ENCODE data around the gene LRRC14B. TPM values are rescaled to one million over a fixed set of nuclear protein-coding genes. Genes with fewer than 3 reads are reported as not detected.
A peak's percentile ranks its signal among the peaks of the same experiment; 100 is the strongest.
"Not testable (repeated sequence)": the region's sequence is repeated elsewhere in the genome, so short reads cannot be mapped to it uniquely, and the experiment has no call there.

The LRRC14B gene
- total RNA-seq, 1 donor from 2014 or later, result not detected

DNA sequence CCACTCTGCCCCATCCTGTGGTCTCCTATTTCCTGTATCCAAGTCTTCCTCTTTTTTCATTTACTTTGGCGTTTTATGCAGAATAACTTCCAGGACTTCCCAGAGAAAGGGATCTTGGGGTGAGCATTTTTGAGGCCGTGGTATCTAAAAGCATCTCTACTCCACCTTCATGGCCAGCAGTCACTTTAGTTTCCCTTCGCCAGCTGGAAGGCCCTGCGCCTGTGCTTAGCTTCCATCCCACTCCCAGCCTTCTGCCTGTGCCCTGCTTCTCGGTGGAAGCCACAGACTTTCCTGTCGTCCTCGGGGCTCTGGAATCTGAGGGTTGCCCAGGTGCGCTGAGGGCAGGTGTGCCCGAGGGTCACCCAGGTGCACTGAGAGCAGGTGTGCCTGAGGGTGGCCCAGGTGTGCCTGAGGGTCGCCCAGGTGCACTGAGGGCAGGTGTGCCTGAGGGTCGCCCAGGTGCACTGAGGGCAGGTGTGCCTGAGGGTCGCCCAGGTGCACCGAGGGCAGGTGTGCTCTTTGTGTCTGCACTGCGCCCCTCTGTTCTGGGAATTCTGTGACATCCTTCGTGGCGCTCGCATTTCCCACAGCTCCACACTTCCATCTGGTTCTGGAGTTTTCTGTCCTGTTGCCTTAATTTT lies 32.4 kb upstream of the LRRC14B start:
- no peak for DNase-seq (ENCODE audit: low spot score)
- intact Hi-C loops (cut with DNase I), result no loop called here
- ATAC-seq, result no peak

DNA sequence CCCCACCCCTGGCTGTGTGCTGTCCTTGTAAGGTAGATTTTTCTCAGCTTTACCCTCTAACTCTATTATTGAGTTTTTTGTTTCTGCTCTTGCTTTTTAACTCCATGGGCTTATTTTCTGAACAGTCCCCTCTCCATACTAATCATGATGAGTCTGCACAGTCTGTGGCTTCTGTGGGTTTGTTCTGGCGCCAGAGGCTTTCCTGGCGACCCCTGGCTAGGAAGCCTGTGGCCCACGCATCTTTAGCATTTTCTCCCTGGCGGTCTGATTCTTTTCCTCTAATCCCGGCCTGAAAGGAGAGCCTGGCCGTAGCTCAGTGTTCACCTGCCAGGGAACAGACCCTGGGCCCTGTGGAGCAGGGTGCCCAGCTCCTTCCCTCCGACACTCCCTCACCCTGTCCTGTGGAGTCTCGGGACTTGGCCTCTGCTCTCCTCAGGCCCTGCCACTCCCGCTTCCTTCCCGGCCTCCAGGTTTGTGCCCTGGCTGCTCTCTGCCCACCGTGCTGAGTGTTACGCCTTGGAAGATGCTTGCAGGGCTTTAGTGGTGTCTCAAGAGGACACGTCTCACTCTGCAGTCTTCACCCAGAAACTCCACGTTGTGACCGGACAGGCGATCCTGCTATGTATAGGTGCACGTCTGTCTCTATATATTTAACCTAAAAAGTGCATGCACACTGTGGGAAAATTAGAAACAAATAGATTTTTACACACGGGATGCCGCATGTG lies 31.7 kb upstream of the LRRC14B start:
- intact Hi-C loops (cut with DNase I), result no loop called here
- no peak for DNase-seq (ENCODE audit: low spot score)
- ATAC-seq, result no peak

GRCh38 chr5:160173-160510 lies 31.2 kb upstream of the LRRC14B start:
- intact Hi-C loops (cut with DNase I), result no loop called here
- DNase-seq (ENCODE audit: low spot score) (no peak), ATAC-seq (peak; percentile 63)

- no peak for DNase-seq (ENCODE audit: low spot score)
These were observed 30.1 kb upstream of the LRRC14B start for GRCh38 chr5:160921-161802.

GRCh38 chr5:161803-162110 lies 29.5 kb upstream of the LRRC14B start:
- DNase-seq (ENCODE audit: low spot score) (peak; percentile 51), ATAC-seq (no peak)
- intact Hi-C loops (cut with DNase I), result no loop called here

More at GRCh38 chr5:160921-161802, 30.1 kb upstream of the LRRC14B start:
- ATAC-seq, result no peak
- intact Hi-C loops (cut with DNase I), result no loop called here

- DNase-seq (ENCODE audit: low spot score) (peak; percentile 47), ATAC-seq (no peak)
- intact Hi-C loops (cut with DNase I), result no loop called here
These were observed 29.1 kb upstream of the LRRC14B start for GRCh38 chr5:162190-162564.

DNA sequence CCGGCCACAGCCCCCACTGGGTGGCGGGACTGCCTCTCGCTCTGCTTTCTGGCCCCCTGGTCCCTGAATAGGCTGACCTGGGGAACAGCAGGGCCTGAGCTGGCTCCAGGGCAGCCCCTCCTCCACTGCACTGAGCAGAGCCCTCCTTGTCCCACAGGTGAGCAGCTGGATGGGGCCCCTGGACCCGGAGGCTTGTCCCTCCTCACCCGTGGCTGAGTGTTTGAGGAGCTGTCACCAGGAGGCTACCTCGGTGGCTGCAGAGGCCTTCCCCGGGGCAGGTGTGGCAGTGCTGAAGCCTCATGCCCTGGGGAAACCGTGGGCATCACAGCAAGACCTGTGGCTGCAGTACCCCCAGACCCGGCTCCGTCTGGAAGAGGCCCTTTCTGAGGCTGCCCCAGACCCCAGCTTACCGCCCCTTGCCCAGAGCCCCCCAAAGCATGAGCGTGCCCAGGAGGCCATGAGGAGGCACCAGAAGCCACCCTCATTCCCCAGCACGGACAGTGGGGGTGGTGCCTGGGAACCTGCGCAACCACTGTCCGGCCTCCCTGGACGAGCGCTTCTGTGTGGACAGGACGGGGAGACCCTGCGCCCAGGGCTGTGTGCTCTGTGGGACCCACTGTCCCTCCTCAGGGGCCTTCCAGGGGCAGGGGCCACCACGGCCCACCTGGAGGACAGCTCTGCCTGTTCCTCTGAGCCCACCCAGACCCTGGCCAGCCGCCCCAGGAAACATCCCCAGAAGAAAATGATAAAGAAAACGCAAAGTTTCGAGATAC lies 28.5 kb upstream of the LRRC14B start:
- ATAC-seq, result peak; percentile 10
- intact Hi-C loops (cut with DNase I), result no loop called here
- peak; percentile 43 for DNase-seq (ENCODE audit: low spot score)

DNA sequence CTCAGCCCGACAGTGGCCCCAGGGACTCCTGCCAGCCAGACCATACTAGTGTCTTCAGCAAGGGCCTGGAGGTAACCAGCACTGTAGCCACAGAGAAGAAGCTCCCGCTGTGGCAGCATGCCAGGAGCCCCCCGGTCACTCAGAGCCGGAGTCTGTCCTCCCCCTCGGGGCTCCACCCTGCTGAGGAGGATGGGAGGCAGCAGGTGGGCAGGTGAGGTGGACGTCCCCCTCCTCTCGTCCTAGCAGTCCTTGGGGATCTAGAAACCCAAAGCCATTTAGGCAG lies 28.0 kb upstream of the LRRC14B start:
- DNase-seq (ENCODE audit: low spot score), result peak; percentile 50
- ATAC-seq, result no peak
- intact Hi-C loops (cut with DNase I), result no loop called here

DNA sequence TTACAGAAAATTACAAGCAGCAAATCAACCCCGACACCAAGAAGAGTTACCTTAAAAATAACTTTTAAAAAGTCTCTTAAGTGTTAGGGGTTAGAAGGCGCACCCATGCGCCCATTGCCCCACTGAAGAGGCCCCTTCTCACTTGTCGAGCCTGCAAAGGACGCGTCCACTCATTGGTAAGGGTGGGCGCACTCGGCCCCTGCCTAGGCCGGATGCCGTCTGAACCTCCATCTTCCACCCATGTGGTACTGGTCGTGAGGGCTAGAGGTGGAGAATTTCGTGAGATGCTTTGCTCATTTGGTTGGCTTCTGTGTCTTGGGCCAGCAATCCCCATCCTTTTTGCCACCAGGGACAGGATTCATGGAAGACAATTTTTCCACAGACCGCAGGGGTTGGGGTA lies 27.5 kb upstream of the LRRC14B start:
- no peak for ATAC-seq
- intact Hi-C loops (cut with DNase I), result no loop called here
- DNase-seq (ENCODE audit: low spot score), result peak; percentile 9

DNA sequence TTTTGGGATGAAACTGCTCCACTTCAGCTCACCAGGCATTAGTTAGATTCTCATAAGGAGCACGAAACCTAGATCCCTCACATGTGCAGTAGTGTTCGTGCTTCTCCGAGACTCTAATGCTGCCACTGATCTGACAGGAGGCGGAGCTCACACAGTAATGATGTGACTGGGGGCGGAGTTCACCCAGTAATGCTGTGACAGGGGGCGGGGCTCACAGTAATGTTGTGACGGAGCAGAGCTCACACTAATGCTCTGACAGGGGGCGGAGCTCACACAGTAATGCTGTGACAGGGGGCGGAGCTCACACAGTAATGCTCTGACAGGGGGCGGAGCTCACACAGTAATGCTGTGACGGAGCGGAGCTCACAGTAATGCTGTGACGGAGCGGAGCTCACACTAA lies 27.1 kb upstream of the LRRC14B start:
- intact Hi-C loops (cut with DNase I), result no loop called here
- ATAC-seq (no peak), DNase-seq (ENCODE audit: low spot score) (no peak)

DNA sequence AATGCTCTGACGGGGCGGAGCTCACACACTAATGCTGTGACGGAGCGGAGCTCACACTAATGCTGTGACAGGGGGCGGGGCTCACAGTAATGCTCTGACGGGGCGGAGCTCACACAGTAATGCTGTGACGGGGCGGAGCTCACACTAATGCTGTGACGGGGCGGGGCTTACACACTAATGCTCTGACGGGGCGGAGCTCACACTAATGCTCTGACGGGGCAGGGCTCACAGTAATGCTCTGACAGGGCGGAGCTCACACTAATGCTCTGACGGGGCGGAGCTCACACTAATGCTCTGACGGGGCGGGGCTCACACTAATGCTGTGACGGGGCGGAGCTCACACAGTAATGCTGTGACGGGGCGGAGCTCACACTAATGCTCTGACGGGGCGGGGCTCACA lies 26.5 kb upstream of the LRRC14B start:
- intact Hi-C loops (cut with DNase I); DNase-seq (ENCODE audit: low spot score); ATAC-seq: not testable (repeated sequence)

DNA sequence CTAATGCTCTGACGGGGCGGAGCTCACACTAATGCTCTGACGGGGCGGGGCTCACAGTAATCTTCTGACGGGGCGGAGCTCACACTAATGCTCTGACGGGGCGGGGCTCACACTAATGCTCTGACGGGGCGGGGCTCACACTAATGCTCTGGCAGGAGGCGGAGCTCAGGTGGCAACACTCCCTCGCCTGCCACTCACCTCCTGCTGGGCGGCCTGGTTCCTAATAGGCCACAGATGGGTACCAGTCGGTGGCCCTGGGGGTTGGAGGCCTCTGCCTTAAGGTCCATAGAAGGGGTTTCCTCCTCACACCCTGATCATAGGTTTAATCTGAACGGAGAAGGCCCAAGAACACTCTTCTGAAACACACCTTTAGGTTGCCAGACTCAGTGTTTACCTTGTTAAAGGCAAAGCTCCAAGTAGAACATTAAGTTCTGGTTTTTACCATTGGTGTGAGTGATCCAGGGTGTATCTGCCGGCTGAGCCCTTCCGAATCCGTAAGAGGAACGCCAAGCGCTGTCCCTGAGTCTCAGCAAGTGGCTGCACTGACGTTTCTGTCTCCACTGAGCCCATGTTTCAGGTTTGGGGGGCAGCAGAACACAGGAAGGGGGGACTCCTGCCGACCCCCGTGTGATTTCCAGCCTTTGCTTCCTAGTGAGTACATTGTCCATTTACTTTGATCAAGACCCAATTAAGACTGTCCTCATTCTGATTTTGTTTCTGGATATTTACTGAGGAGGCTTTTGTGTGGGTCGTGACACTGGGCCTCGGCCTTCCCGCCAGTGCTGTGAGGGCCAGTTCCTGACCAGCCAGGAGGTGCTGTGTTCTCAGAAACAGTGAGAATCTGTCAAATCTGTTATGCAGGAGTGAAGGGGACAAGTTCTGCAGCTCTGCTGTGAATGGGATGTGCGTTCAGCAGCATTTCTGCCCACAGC lies 24.6 kb upstream of the LRRC14B start:
- ATAC-seq, result no peak
- intact Hi-C loops (cut with DNase I), result no loop called here
- DNase-seq (ENCODE audit: low spot score), result peak; percentile 45

GRCh38 chr5:167511-167910 lies 23.8 kb upstream of the LRRC14B start:
- ATAC-seq (no peak), DNase-seq (ENCODE audit: low spot score) (peak; percentile 53)
- intact Hi-C loops (cut with DNase I), result no loop called here

GRCh38 chr5:167982-168660 lies 23.2 kb upstream of the LRRC14B start:
- ATAC-seq, result no peak
- peak; percentile 40 for DNase-seq (ENCODE audit: low spot score)

GRCh38 chr5:169071-169727 lies 22.1 kb upstream of the LRRC14B start:
- peak; percentile 77 for DNase-seq (ENCODE audit: low spot score)
- intact Hi-C loops (cut with DNase I), result no loop called here
- ATAC-seq, result peak; percentile 83

More at GRCh38 chr5:167982-168660, 23.2 kb upstream of the LRRC14B start:
- intact Hi-C loops (cut with DNase I), result no loop called here

DNA sequence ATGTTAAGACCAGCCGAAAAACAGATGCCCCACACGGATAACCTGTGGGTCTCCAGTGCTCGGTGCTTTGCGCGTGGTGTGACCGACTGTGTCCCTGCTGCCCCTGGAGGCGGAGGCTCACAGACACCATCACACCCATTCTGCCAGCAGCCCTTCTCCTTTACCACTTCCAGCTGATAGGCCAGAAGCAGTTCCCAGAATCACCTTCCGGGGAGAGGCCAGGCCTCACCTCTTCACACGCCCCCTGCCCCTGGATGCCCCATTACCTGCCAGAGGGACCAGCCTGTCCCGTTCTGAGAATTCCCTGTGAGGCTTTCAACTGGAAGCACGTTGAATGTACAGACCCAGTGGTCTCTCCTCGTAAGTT lies 21.6 kb upstream of the LRRC14B start:
- ATAC-seq (no peak), DNase-seq (ENCODE audit: low spot score) (peak; percentile 40)
- intact Hi-C loops (cut with DNase I), result no loop called here

DNA sequence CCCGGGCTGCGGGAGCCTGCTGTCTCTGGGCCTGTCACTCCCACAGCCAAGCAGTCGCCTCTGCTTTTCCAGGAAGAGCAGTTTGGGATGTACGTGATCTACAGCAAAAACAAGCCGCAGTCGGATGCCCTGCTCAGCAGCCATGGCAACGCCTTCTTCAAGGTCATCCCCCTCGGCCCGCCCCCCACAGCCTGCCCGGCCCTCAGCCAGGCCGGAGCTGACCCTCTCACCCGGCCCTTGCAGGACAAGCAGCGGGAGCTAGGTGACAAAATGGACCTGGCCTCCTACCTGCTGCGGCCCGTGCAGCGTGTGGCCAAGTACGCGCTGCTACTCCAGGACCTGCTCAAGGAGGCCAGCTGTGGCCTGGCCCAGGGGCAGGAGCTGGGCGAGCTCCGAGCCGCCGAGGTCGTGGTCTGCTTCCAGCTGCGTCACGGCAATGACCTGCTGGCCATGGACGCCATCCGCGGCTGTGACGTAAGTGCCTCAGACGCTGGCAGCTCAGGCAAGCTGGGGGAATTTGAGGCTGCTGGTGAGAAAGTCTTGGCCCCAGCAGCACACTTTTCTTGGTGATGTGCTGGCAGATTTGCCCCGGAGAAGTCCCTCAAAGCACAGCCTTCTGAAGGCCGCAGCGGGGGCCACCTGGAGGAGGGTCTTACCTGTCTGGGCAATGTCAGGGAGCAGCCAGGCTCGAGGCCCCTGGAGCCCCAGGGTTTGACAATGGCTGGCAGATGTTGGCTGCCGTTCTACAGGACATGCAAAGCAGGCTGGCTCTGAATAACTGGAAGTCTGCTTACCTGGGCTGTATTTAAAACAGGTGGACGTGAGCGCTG lies 20.1 kb upstream of the LRRC14B start:
- no peak for ATAC-seq
- intact Hi-C loops (cut with DNase I), result no loop called here
- DNase-seq (ENCODE audit: low spot score), result peak; percentile 50

All from sciatic nerve (tissue), 2 donors.